Ishikawa (cell line): ENCODE measurements around the gene GPBP1L1.

Experiments used
- CEBPB ChIP-seq: IDR thresholded peaks from 2 replicates; pipeline ENCODE4 v1.6.1; 2012
- CREB1 ChIP-seq: IDR thresholded peaks from 2 replicates; pipeline ENCODE4 v1.6.1; 2012; ENCODE audit warnings: low read depth
- EGR1 ChIP-seq: IDR thresholded peaks from 2 replicates; pipeline ENCODE4 v1.6.1; 2012
- EP300 ChIP-seq: IDR thresholded peaks from 2 replicates; pipeline ENCODE4 v1.6.1; 2012; ENCODE audit warnings: borderline replicate concordance
- FOXM1 ChIP-seq: IDR thresholded peaks from 2 replicates; pipeline ENCODE4 v1.6.1; 2012; ENCODE audit warnings: low read depth, borderline replicate concordance
- MAX ChIP-seq: IDR thresholded peaks from 2 replicates; pipeline ENCODE4 v1.6.1; 2012
- NFIC ChIP-seq: IDR thresholded peaks from 2 replicates; pipeline ENCODE4 v1.6.1; 2012
- RAD21 ChIP-seq: IDR thresholded peaks from 2 replicates; pipeline ENCODE4 v1.6.1; 2012; ENCODE audit warnings: low read depth
- TAF1 ChIP-seq: IDR thresholded peaks from 2 replicates; pipeline ENCODE4 v1.6.1; 2012; ENCODE audit warnings: low read depth, mild to moderate bottlenecking
- TCF12 ChIP-seq: IDR thresholded peaks from 2 replicates; pipeline ENCODE4 v1.6.1; 2012; ENCODE audit warnings: low read depth
- TEAD4 ChIP-seq: IDR thresholded peaks from 2 replicates; pipeline ENCODE4 v1.6.1; 2012
- USF1 ChIP-seq: IDR thresholded peaks from 2 replicates; pipeline ENCODE4 v1.6.1; 2012
- YY1 ChIP-seq: IDR thresholded peaks from 2 replicates; pipeline ENCODE4 v1.6.1; 2012; ENCODE audit warnings: low read depth
- ZBTB7A ChIP-seq: IDR thresholded peaks from 2 replicates; pipeline ENCODE4 v1.6.1; 2012; ENCODE audit warnings: low read depth
- TF ChIP-seq, protein P1 (sequence below): IDR thresholded peaks from 2 replicates; pipeline ENCODE4 v1.6.1; 2012; ENCODE audit warnings: low read depth, mild to moderate bottlenecking

GPBP1L1 gene

GRCh38 chr1:45615885-45616284 lies 70.4 kb downstream of the GPBP1L1 start:
- TF ChIP-seq EGR1 = no peak
- no peak for TF ChIP-seq EP300
- TF ChIP-seq TEAD4 = no peak
- TF ChIP-seq YY1 = no peak
- TF ChIP-seq USF1 = no peak
- TF ChIP-seq MAX = no peak
- TF ChIP-seq CEBPB = no peak
- no peak for TF ChIP-seq RAD21
- TF ChIP-seq CREB1 = no peak
- no peak for TF ChIP-seq ZBTB7A
- TF ChIP-seq TCF12 = no peak
- TF ChIP-seq, protein P1, sequence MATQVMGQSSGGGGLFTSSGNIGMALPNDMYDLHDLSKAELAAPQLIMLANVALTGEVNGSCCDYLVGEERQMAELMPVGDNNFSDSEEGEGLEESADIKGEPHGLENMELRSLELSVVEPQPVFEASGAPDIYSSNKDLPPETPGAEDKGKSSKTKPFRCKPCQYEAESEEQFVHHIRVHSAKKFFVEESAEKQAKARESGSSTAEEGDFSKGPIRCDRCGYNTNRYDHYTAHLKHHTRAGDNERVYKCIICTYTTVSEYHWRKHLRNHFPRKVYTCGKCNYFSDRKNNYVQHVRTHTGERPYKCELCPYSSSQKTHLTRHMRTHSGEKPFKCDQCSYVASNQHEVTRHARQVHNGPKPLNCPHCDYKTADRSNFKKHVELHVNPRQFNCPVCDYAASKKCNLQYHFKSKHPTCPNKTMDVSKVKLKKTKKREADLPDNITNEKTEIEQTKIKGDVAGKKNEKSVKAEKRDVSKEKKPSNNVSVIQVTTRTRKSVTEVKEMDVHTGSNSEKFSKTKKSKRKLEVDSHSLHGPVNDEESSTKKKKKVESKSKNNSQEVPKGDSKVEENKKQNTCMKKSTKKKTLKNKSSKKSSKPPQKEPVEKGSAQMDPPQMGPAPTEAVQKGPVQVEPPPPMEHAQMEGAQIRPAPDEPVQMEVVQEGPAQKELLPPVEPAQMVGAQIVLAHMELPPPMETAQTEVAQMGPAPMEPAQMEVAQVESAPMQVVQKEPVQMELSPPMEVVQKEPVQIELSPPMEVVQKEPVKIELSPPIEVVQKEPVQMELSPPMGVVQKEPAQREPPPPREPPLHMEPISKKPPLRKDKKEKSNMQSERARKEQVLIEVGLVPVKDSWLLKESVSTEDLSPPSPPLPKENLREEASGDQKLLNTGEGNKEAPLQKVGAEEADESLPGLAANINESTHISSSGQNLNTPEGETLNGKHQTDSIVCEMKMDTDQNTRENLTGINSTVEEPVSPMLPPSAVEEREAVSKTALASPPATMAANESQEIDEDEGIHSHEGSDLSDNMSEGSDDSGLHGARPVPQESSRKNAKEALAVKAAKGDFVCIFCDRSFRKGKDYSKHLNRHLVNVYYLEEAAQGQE = no peak
- no peak for TF ChIP-seq TAF1
- no peak for TF ChIP-seq FOXM1
- TF ChIP-seq NFIC = no peak

DNA sequence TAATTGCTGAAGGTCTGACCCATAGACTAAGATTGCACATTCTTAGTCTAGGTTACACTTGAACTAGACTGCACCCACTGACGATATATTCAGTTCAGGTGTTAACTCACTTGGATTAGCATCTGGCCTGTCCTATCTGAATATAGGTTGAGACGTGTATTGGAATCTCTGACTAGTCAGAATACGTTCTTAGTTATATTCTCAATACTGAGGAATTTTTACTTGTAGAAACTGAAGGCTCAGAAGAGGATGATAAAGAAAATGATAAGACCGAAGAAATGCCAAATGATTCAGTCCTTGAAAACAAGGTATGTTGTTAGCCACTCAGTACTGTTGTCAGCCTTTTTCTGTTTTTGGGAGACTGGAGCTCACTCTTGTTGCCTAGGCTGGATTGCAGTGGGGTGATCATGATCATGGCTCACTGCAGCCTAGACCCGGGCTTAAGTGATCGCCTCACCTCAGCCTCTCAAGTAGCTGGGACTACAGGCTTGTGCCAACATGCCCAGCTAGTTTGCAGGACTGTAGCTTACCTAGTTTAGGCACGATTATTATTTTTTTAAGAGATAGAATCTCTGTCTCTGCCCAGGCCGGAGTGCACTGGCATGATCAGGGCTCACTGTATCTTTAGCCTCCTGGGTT lies 73.3 kb downstream of the GPBP1L1 start:
- TF ChIP-seq ZBTB7A (no peak), EGR1 (no peak), RAD21 (no peak), USF1 (no peak), EP300 (no peak), NFIC (no peak), FOXM1 (no peak), TAF1 (no peak), YY1 (no peak), TCF12 (no peak), CEBPB (no peak), MAX (no peak)

DNA sequence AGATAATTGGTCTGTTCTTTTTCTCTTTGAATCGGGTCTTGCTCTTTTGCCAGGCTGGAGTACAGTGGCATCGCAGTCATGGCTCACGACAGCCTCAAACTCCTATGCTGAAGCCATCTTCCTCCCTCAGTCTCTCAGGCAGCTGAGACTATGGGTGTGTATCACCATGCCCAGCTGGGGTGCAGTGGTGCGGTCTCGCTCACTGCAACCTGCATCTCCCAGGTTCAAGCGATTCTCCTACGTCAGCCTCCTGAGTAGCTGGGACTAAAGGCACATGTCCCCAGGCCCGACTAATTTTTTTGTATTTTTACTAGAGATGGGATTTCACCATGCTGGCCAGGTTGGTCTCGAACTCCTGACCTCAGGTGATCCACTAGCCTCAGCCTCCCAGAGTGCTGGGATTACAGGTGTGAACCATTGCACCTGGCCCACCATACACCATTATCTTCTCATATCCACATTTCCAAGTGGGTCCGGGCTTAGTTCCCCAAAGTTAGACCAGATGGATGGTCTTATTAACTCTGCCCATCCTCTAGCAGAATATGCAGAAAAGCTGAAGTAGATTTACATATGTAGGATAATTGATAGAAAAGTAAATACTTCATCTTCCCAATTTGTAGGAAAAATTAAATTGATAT lies 75.6 kb downstream of the GPBP1L1 start:
- TF ChIP-seq ZBTB7A = no peak
- TF ChIP-seq TCF12 = no peak
- TF ChIP-seq RAD21 = no peak
- no peak for TF ChIP-seq CEBPB
- TF ChIP-seq, protein P1 = no peak
- TF ChIP-seq MAX = no peak
- TF ChIP-seq TEAD4 = no peak

DNA sequence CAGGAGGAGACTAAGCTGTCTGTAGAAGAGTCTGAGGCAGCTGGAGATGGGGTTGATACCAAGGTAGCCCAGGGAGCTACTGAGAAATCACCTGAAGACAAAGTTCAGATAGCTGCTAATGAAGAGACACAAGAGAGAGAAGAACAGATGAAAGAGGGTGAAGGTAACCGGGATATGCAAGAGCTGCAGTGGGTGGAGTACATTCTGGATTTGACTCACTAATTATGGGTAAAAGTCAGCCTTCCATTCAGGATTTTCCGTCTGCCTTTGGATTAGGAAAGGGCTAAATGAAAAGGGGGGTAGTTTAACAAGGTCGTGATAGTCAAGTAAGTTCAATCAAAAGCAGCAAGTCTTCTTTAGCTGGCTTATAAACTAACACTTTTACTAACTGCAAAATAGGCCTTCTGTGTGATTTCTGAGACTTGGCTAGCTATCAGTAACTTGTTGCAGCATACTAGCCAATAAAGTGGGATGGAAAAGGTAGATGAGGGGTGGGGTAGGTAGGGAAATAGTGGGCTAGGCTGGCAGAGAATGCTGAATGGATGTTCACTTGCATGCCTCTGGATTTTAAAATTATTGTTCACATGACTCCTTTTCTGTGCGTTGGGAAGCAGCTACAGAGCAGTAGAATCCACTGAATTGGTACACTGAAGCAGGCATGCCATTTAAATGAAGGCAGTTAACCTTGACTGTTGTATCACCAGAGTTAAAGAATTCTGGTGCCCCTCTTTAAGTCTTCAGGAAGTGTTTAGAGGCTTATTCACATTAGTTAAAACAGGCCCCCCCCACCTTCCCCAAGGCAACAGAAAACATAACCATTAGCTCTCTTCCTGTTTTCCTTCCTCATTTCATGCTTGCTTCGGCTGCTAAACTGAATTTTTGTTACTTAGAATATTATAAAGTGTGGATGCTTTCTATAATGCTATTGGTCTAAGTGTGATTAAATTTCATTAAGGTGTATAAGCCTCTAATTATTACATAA lies 77.9 kb downstream of the GPBP1L1 start:
- no peak for TF ChIP-seq EGR1
- TF ChIP-seq TEAD4 = no peak
- TF ChIP-seq, protein P1 = no peak
